ENCODE results near the gene ADORA2A.
A peak's percentile ranks its signal among the peaks of the same experiment; 100 is the strongest.

Gene ADORA2A

DNA sequence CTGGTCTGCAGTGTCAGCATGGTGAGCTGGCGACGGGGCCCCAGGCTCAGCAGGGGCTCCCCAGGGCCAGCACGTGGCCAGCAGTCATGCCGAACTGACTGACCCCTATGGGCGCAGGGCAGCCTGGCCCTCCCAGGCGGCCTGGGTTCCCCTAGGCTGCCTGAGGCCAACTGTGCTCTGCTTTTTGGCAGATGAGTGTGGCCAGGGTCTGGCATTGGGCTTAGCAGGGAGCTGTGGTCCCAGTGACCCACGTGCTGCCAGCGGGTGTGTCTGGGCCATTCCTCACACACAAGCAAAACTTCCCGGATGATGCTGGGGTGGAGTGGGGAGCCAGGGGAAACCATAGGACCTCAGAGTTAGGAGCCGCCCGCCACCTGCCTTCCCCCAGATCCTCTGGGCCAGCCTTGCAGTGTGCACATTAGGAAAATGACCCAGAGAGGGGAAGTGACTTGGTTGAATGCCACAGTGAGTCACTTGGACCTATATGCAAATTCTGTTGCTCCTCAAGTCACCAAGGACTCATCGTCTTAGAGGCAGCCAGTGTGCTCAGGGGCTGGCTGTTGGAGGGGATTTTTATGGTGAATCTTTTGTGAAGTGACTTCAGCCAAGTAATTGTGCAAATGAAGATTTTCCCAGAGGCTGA lies 6.5 kb downstream of the ADORA2A start:
- no peak for DNase-seq

- no peak for DNase-seq
Observed at GRCh38 chr22:24434471-24435322, 7.3 kb downstream of the ADORA2A start.

DNA sequence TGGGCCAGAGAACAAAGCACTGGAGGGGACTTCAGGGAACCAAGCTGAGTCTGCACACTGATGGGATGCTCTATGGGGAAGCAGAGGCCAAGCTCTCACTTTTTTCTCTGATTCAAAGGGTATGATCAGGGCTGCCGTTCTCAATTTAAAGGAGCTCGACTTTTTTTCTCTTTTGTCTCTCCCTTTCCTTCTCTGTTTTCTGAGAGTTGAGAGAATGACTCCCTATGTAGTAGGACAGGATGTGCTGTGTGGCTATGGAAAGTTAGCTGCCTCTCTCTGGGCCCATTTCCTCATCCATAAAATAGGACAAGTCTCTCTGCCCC lies 7.9 kb downstream of the ADORA2A start:
- no peak for DNase-seq

DNA sequence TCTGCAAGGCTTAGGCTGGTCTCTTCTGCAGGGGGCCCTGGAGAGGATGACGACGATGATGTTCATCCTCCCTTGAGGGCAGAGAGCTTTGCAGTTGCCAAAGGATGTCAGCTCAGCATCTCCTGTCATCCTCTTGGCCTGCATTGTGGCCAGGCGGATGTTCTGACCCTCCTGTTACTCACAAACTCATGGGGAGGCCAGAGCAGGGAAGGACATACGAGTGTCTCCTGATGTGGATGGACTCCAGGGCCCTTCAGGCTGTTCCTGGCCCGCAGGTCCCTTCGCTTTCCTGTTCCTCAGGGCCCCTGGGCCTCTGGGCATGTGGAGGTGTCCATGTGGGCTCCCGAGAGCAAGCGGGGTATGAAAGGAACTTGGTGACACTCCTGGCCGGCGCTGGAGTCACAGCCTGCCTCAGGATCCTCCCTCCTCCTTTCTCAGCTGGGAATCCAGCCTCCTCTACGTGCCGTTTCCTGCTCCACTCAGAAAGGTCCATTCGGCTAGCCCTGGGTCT lies 8.5 kb downstream of the ADORA2A start:
- no peak for DNase-seq

GRCh38 chr22:24436553-24436952 lies 9.2 kb downstream of the ADORA2A start:
- no peak for DNase-seq

DNA sequence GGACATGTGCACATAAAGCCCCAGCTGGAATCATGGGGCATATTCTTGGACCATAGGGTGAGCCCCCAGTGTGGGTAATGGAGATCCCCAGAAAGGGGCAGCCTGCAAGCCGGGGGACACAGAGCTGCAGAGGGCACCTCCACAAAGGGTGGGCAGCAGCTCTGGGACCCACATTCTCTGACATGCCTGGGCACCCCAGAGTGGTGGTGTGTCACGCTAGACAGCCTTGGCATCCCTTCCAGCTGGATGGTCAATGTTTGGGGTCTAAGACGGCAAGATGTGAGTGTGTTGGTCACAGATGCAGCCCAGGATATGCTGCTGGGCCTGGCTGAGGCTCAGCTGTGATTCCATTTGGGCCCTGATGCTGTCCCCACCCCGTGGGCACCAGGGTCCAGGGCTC lies 9.7 kb downstream of the ADORA2A start:
- DNase-seq, result no peak

- no peak for DNase-seq
Observed at GRCh38 chr22:24437741-24438328, 10.4 kb downstream of the ADORA2A start.

GRCh38 chr22:24440270-24440717 lies 12.9 kb downstream of the ADORA2A start:
- DNase-seq, result no peak

DNA sequence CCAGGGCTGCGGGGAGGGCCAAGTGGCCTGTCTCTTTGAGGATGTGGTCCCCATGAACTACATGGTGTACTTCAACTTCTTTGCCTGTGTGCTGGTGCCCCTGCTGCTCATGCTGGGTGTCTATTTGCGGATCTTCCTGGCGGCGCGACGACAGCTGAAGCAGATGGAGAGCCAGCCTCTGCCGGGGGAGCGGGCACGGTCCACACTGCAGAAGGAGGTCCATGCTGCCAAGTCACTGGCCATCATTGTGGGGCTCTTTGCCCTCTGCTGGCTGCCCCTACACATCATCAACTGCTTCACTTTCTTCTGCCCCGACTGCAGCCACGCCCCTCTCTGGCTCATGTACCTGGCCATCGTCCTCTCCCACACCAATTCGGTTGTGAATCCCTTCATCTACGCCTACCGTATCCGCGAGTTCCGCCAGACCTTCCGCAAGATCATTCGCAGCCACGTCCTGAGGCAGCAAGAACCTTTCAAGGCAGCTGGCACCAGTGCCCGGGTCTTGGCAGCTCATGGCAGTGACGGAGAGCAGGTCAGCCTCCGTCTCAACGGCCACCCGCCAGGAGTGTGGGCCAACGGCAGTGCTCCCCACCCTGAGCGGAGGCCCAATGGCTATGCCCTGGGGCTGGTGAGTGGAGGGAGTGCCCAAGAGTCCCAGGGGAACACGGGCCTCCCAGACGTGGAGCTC lies 13.5 kb downstream of the ADORA2A start:
- DNase-seq, result no peak

GRCh38 chr22:24441406-24442351 lies 14.3 kb downstream of the ADORA2A start:
- DNase-seq, result no peak

DNA sequence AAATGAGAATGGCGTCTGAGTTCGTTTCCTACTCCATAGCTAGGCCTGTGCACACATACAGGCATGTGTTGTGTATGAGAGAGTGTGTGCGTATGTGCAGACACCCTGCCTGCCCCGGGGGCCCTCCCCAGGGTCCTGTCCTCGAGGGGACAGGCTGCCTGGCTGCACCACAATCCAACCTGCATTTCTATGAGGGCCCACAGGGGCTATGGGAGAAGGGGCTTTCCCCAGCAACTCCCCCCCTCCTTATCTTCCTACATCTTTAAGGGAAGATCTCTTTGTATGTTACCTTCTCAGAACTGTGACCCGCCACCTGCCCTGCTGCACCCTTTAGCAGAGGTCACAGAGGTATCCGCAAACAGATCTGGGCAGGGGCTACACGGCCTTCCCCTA lies 14.9 kb downstream of the ADORA2A start:
- no peak for DNase-seq

GRCh38 chr22:24443668-24444067 lies 16.3 kb downstream of the ADORA2A start:
- DNase-seq, result no peak

- DNase-seq, result no peak
Observed at GRCh38 chr22:24444251-24444650, 16.9 kb downstream of the ADORA2A start.

DNA sequence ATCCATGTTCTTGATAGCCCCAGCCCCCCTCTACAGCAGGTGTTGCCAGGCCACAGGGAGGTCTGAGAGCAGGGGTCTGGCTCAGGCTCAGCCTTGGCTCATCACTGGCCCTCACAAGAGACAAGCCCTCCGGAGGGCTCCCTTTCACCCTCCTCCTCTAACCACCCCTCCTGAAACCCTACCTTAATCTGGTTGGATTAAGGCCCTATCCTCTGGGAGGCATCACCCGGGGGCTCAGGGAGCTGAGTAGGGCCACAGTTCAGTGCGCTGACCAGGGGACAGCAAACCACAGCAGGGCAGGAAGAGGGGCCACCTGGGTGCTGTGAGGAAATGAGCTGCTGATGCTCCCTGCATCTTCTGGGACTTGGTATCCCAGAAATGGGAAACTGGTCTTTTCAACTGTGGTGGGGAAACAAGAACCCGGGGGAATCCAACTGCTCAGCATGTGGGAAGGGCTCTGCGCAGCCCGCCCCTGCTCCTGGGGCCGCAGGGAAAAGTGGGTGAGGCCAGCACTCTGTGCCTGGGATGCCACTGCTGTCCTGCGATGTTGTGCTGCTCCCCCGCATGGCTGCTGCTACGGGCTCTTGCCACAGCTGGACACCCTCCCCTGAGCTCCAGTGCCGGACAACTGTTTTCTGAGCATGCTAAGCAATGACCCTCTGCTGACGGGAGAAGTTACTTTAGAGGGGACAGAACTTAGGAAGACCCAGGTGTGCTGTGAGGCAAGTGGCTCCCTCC lies 17.5 kb downstream of the ADORA2A start:
- DNase-seq, result no peak

- DNase-seq, result no peak
Observed at GRCh38 chr22:24445481-24446259, 18.3 kb downstream of the ADORA2A start.

DNA sequence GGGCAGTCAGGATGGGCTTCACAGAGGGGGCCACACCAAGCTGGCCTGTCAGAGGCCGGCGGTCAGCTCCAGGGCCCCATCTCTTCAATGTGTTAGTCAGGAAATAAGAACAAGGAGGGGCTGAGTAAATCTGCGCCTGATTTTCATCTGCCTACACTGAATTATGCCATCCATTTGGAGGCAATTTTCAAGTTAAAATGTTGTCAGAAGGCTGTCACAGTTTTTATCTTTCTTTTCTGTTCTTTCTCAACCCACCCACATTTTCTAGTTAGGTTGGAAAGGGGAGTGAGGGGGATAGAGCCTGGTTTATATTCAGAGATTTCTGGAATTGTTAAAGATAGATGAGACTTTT lies 18.8 kb downstream of the ADORA2A start:
- no peak for DNase-seq

GRCh38 chr22:24450610-24451009 lies 23.2 kb downstream of the ADORA2A start:
- peak; percentile 23 for DNase-seq

- no peak for DNase-seq
Observed at GRCh38 chr22:24451162-24451561, 23.8 kb downstream of the ADORA2A start.

DNA sequence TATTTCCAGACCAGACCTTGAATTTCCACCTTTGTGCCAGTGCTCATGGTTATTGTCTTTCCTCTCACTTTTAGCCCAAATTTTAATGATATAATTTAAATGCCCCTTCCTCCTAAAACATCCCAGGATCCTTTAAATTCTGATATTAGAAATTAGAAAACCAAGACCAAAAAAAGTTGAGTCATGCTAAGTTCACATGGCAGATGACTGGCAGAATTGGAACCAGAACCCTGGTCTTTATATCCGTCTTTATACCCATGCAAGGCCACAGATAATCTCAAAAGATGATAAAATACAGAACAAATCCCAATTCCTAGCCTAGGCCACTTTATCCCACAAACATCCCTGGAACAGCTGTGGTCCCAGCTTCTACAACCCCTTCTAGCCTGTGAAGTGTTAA lies 26.5 kb downstream of the ADORA2A start:
- no peak for DNase-seq

GRCh38 chr22:24455039-24455438 lies 27.6 kb downstream of the ADORA2A start:
- DNase-seq, result no peak
